ENCODE data around the gene PELI3.
A peak's percentile ranks its signal among the peaks of the same experiment; 100 is the strongest.

Gene PELI3

GRCh38 chr11:66467034-66467659 lies 442 bp downstream of the PELI3 start:
- peak; percentile 35 for TF ChIP-seq FOXP2 (optimal IDR thresholded peaks at IDR 0.05; ENCODE audit: borderline replicate concordance, extremely low read depth, extremely low read length, insufficient read depth)
- no peak for TF ChIP-seq POLR2AphosphoS5 (IDR thresholded peaks at IDR 0.05; ENCODE audit: low read depth, low read length)

- TF ChIP-seq REST (IDR thresholded peaks at IDR 0.05; ENCODE audit: insufficient read depth in 1 of 2, low read depth in 2 of 2, low read length in 2 of 2) (no peak), FOXP2 (optimal IDR thresholded peaks at IDR 0.05; ENCODE audit: borderline replicate concordance, extremely low read depth, extremely low read length, insufficient read depth) (no peak), POLR2AphosphoS5 (IDR thresholded peaks at IDR 0.05; ENCODE audit: low read depth, low read length) (no peak), TAF1 (IDR thresholded peaks at IDR 0.05; ENCODE audit: borderline replicate concordance, insufficient read depth, low read length) (no peak), SIN3A (IDR thresholded peaks at IDR 0.05; ENCODE audit: borderline replicate concordance, insufficient read depth, low read length) (no peak)
Measured at GRCh38 chr11:66467756-66468155, 1.1 kb downstream of the PELI3 start.

GRCh38 chr11:66468691-66469090 lies 2.0 kb downstream of the PELI3 start:
- TF ChIP-seq REST (IDR thresholded peaks at IDR 0.05; ENCODE audit: insufficient read depth in 1 of 2, low read depth in 2 of 2, low read length in 2 of 2) (no peak), TAF1 (IDR thresholded peaks at IDR 0.05; ENCODE audit: borderline replicate concordance, insufficient read depth, low read length) (no peak), POLR2AphosphoS5 (IDR thresholded peaks at IDR 0.05; ENCODE audit: low read depth, low read length) (no peak), FOXP2 (optimal IDR thresholded peaks at IDR 0.05; ENCODE audit: borderline replicate concordance, extremely low read depth, extremely low read length, insufficient read depth) (no peak), SIN3A (IDR thresholded peaks at IDR 0.05; ENCODE audit: borderline replicate concordance, insufficient read depth, low read length) (no peak)

- TF ChIP-seq POLR2AphosphoS5 (IDR thresholded peaks at IDR 0.05; ENCODE audit: low read depth, low read length) (no peak), REST (IDR thresholded peaks at IDR 0.05; ENCODE audit: insufficient read depth in 1 of 2, low read depth in 2 of 2, low read length in 2 of 2) (no peak), FOXP2 (optimal IDR thresholded peaks at IDR 0.05; ENCODE audit: borderline replicate concordance, extremely low read depth, extremely low read length, insufficient read depth) (no peak), TAF1 (IDR thresholded peaks at IDR 0.05; ENCODE audit: borderline replicate concordance, insufficient read depth, low read length) (no peak), SIN3A (IDR thresholded peaks at IDR 0.05; ENCODE audit: borderline replicate concordance, insufficient read depth, low read length) (no peak)
Measured at GRCh38 chr11:66469441-66469840, 2.7 kb downstream of the PELI3 start.

- TF ChIP-seq FOXP2 (optimal IDR thresholded peaks at IDR 0.05; ENCODE audit: borderline replicate concordance, extremely low read depth, extremely low read length, insufficient read depth) (no peak), POLR2AphosphoS5 (IDR thresholded peaks at IDR 0.05; ENCODE audit: low read depth, low read length) (0 out of 2 replicates have a peak, but pooled peaks have one; percentile 20)
Measured at GRCh38 chr11:66470015-66470414, 3.3 kb downstream of the PELI3 start.

- TF ChIP-seq SIN3A (IDR thresholded peaks at IDR 0.05; ENCODE audit: borderline replicate concordance, insufficient read depth, low read length) (no peak), POLR2AphosphoS5 (IDR thresholded peaks at IDR 0.05; ENCODE audit: low read depth, low read length) (no peak), FOXP2 (optimal IDR thresholded peaks at IDR 0.05; ENCODE audit: borderline replicate concordance, extremely low read depth, extremely low read length, insufficient read depth) (no peak), TAF1 (IDR thresholded peaks at IDR 0.05; ENCODE audit: borderline replicate concordance, insufficient read depth, low read length) (no peak), REST (IDR thresholded peaks at IDR 0.05; ENCODE audit: insufficient read depth in 1 of 2, low read depth in 2 of 2, low read length in 2 of 2) (no peak)
Measured at GRCh38 chr11:66471142-66471541, 4.4 kb downstream of the PELI3 start.

Measured in PFSK-1 (cell line).